GM19240 (cell line): Measurements from ENCODE around the gene KRCC1.
"Not testable (repeated sequence)": the region's sequence is repeated elsewhere in the genome, so short reads cannot be mapped to it uniquely, and the experiment has no call there.

ENCODE experiments used
- DNase-seq: peaks from one replicate; pipeline ENCODE4 v3.0.0; 2011; ENCODE audit warnings: low spot score; ENCODE audit not compliant: insufficient read length

KRCC1 gene

DNA sequence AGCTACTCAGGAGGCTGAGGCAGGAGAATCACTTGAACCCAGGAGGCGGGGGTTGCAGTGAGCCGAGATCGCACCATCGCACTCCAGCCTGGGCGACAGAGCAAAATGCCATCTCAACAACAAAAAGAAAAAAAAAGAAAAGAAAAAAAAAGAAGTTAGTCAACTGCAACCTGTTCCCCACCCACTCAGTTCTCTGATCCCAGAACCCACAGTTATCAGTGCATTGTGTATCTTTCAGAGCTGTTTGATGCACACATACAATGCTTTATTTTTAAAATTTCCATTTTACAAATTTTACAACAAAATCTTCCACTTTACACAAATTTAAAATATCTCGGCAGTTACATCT lies 53.2 kb downstream of the KRCC1 start:
- no peak for DNase-seq

GRCh38 chr2:88000474-88000873 lies 55.1 kb downstream of the KRCC1 start:
- not testable (repeated sequence) for DNase-seq

GRCh38 chr2:87996570-87996969 lies 59.0 kb downstream of the KRCC1 start:
- DNase-seq, result no peak

GRCh38 chr2:87995756-87996155 lies 59.8 kb downstream of the KRCC1 start:
- DNase-seq, result no peak

GRCh38 chr2:87994304-87994850 lies 61.2 kb downstream of the KRCC1 start:
- not testable (repeated sequence) for DNase-seq

GRCh38 chr2:87992569-87992968 lies 63.0 kb downstream of the KRCC1 start:
- DNase-seq, result not testable (repeated sequence)

DNA sequence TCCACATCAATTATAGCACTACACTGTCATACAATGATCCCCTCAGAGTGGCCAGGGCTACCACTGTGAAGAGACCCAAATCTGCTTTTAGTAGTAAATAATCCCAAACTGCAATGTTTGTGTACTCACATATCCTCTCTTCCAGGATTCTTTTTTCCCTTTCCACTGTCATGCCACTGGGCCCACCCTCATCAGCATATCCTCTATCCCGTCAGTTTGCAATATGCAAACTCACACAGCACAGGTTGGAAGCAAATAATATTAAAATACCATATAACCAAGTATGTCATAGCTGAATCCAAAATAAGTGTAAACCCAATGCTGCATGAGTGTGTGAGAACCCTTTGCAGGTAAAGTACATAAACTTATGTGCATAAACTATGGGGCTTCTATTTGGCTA lies 68.1 kb downstream of the KRCC1 start:
- DNase-seq, result not testable (repeated sequence)

DNA sequence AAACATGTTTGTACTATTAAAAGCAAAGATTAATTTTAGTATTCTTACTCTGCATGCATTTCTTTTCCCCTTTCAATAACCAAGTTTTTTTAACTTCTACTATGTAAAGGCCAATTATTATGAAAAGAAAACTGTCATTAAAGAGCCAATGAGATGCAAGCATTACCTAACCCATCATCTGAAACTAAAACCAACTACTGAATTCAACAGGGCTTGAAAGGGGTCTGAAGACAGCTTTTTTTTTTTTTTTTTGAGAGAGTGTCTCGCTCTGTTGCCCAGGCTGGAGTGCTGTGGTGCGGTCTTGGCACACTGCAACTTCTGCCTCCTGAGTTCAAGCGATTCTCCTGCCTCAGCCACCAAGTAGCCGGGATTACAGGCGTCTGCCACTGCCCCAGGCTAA lies 69.7 kb downstream of the KRCC1 start:
- DNase-seq, result not testable (repeated sequence)

- DNase-seq, result not testable (repeated sequence)
These were observed 74.4 kb downstream of the KRCC1 start for GRCh38 chr2:87981182-87981581.
